ENCODE data around the gene RNLS. TPM values are rescaled to one million over a fixed set of nuclear protein-coding genes. Genes with fewer than 3 reads are reported as not detected.
A peak's percentile ranks its signal among the peaks of the same experiment; 100 is the strongest.

Gene RNLS
- polyA plus RNA-seq, 6 donors from 2014 or later: 4.1 to 7.3 (median 5.0) TPM

GRCh38 chr10:88392222-88392621, 190.9 kb downstream of the RNLS start:
- peak overlapping the region; percentile 40 to 96 (median 88) for H3K27ac Mint-ChIP-seq
- peak overlapping the region in 5 of 8 donors; percentile 25 to 77 (median 53) for H3K4me3 Mint-ChIP-seq
- peak; percentile 93 to 96 for ATAC-seq (ENCODE audit: low read depth in 2 of 2)
- peaks cover 18 to 20% (median 18%) of the 10 kb centered on the region in 3 donors for H3K4me1 Mint-ChIP-seq
- peaks cover 13 to 28% of the 10 kb centered on the region in 2 donors for H3K36me3 Mint-ChIP-seq
- peaks cover 4 to 24% (median 20%) of the 10 kb centered on the region in 7 donors for H3K9me3 Mint-ChIP-seq
- DNase-seq: peak; percentile 52
- H3K27me3 Mint-ChIP-seq: no peaks in the 10 kb centered on the region

- ATAC-seq (ENCODE audit: low read depth in 2 of 2) (no peak), DNase-seq (no peak)
- Mint-ChIP-seq H3K4me1 (peaks cover 20 to 26% (median 22%) of the 10 kb centered on the region in 3 donors), H3K27me3 (no peaks in the 10 kb centered on the region), H3K36me3 (peaks cover 3 to 6% of the 10 kb centered on the region in 2 donors), H3K4me3 (peak overlapping the region in 2 of 8 donors; percentile 20 to 65), H3K27ac (peak overlapping the region in 1 of 6 donors; percentile 32), H3K9me3 (peaks cover under 1 to 7% (median 4%) of the 10 kb centered on the region in 7 donors)
These were observed 193.1 kb downstream of the RNLS start for GRCh38 chr10:88390041-88390440.

- H3K27ac Mint-ChIP-seq: peak overlapping the region in 3 of 6 donors; percentile 43 to 90 (median 82)
- peaks cover 22 to 30% (median 23%) of the 10 kb centered on the region in 3 donors for H3K4me1 Mint-ChIP-seq
- peak overlapping the region in 1 of 8 donors; percentile 3 for H3K4me3 Mint-ChIP-seq
- peaks cover 0 to 5% (median 4%) of the 10 kb centered on the region in 7 donors for H3K9me3 Mint-ChIP-seq
- no peaks in the 10 kb centered on the region for H3K27me3 Mint-ChIP-seq
- peaks cover 3 to 6% of the 10 kb centered on the region in 2 donors for H3K36me3 Mint-ChIP-seq
- DNase-seq (peak; percentile 32), ATAC-seq (ENCODE audit: low read depth in 2 of 2) (no peak)
These were observed 193.7 kb downstream of the RNLS start for GRCh38 chr10:88389456-88389855.

- no peak overlapping the region for H3K4me3 Mint-ChIP-seq
- DNase-seq (no peak), ATAC-seq (ENCODE audit: low read depth in 2 of 2) (no peak)
- peaks cover 3 to 6% of the 10 kb centered on the region in 2 donors for H3K36me3 Mint-ChIP-seq
- H3K27ac Mint-ChIP-seq: no peak overlapping the region
- H3K27me3 Mint-ChIP-seq: no peaks in the 10 kb centered on the region
- H3K4me1 Mint-ChIP-seq: peaks cover 22 to 30% (median 27%) of the 10 kb centered on the region in 3 donors
- peaks cover 0 to under 1% (median 0%) of the 10 kb centered on the region in 7 donors for H3K9me3 Mint-ChIP-seq
These were observed 194.8 kb downstream of the RNLS start for GRCh38 chr10:88388324-88388723.

GRCh38 chr10:88386821-88387773, 196.0 kb downstream of the RNLS start:
- H3K4me3 Mint-ChIP-seq: no peak overlapping the region
- peaks cover 16 to 23% (median 22%) of the 10 kb centered on the region in 3 donors for H3K4me1 Mint-ChIP-seq
- peaks cover 0 to under 1% of the 10 kb centered on the region in 2 donors for H3K36me3 Mint-ChIP-seq
- H3K9me3 Mint-ChIP-seq: peaks cover 0 to 6% (median 0%) of the 10 kb centered on the region in 7 donors
- ATAC-seq (ENCODE audit: low read depth in 2 of 2) (peak; percentile 50 to 56), DNase-seq (peak; percentile 44)
- no peaks in the 10 kb centered on the region for H3K27me3 Mint-ChIP-seq
- H3K27ac Mint-ChIP-seq: no peak overlapping the region

- ATAC-seq (ENCODE audit: low read depth in 2 of 2) (no peak), DNase-seq (no peak)
- H3K9me3 Mint-ChIP-seq: peaks cover 0 to 6% (median 1%) of the 10 kb centered on the region in 7 donors
- peak overlapping the region in 1 of 8 donors; percentile 22 for H3K4me3 Mint-ChIP-seq
- peaks cover 11 to 16% (median 14%) of the 10 kb centered on the region in 3 donors for H3K4me1 Mint-ChIP-seq
- H3K36me3 Mint-ChIP-seq: no peaks in the 10 kb centered on the region
- no peaks in the 10 kb centered on the region for H3K27me3 Mint-ChIP-seq
- no peak overlapping the region for H3K27ac Mint-ChIP-seq
These were observed 196.8 kb downstream of the RNLS start for GRCh38 chr10:88386204-88386788.

GRCh38 chr10:88385601-88386203, 197.4 kb downstream of the RNLS start:
- H3K4me3 Mint-ChIP-seq: peak overlapping the region in 2 of 8 donors; percentile 90 to 93
- peak; percentile 80 for DNase-seq
- H3K4me1 Mint-ChIP-seq: peaks cover 10 to 16% (median 11%) of the 10 kb centered on the region in 3 donors

GRCh38 chr10:88383276-88383675, 199.8 kb downstream of the RNLS start:
- Mint-ChIP-seq H3K27me3 (no peaks in the 10 kb centered on the region), H3K9me3 (peaks cover 0 to 6% (median 1%) of the 10 kb centered on the region in 7 donors), H3K27ac (no peak overlapping the region), H3K4me3 (peak overlapping the region in 1 of 8 donors; percentile 8), H3K4me1 (peaks cover 4 to 12% (median 10%) of the 10 kb centered on the region in 3 donors), H3K36me3 (peaks cover 0 to 3% of the 10 kb centered on the region in 2 donors)
- DNase-seq (no peak), ATAC-seq (ENCODE audit: low read depth in 2 of 2) (no peak)

More at GRCh38 chr10:88385601-88386203, 197.4 kb downstream of the RNLS start:
- Mint-ChIP-seq H3K36me3 (no peaks in the 10 kb centered on the region), H3K27ac (no peak overlapping the region), H3K27me3 (no peaks in the 10 kb centered on the region), H3K9me3 (peaks cover 0 to 6% (median 1%) of the 10 kb centered on the region in 7 donors)
- ATAC-seq (ENCODE audit: low read depth in 2 of 2): peak; percentile 81 to 85

- Mint-ChIP-seq H3K9me3 (peaks cover 0 to 6% (median 1%) of the 10 kb centered on the region in 7 donors), H3K4me3 (no peak overlapping the region), H3K36me3 (peaks cover 0 to 7% of the 10 kb centered on the region in 2 donors), H3K27ac (no peak overlapping the region), H3K27me3 (no peaks in the 10 kb centered on the region), H3K4me1 (peaks cover 4 to 12% (median 10%) of the 10 kb centered on the region in 3 donors)
- DNase-seq (no peak), ATAC-seq (ENCODE audit: low read depth in 2 of 2) (no peak)
These were observed 200.4 kb downstream of the RNLS start for GRCh38 chr10:88382699-88383098.

- no peak for ATAC-seq (ENCODE audit: low read depth in 2 of 2)
- no peak overlapping the region for H3K27ac Mint-ChIP-seq
- H3K36me3 Mint-ChIP-seq: peaks cover 0 to 7% of the 10 kb centered on the region in 2 donors
- peaks cover 6 to 14% (median 13%) of the 10 kb centered on the region in 3 donors for H3K4me1 Mint-ChIP-seq
- no peak overlapping the region for H3K4me3 Mint-ChIP-seq
- H3K9me3 Mint-ChIP-seq: peaks cover 0 to 6% (median 1%) of the 10 kb centered on the region in 7 donors
- H3K27me3 Mint-ChIP-seq: no peaks in the 10 kb centered on the region
- DNase-seq: no peak
These were observed 203.5 kb downstream of the RNLS start for GRCh38 chr10:88379575-88379974.

GRCh38 chr10:88377510-88377909, 205.6 kb downstream of the RNLS start:
- Mint-ChIP-seq H3K36me3 (peaks cover 0 to 7% of the 10 kb centered on the region in 2 donors), H3K4me1 (peaks cover 4 to 14% (median 6%) of the 10 kb centered on the region in 3 donors), H3K27ac (no peak overlapping the region), H3K4me3 (no peak overlapping the region), H3K27me3 (no peaks in the 10 kb centered on the region), H3K9me3 (peaks cover 0 to 2% (median 0%) of the 10 kb centered on the region in 7 donors)
- DNase-seq (no peak), ATAC-seq (ENCODE audit: low read depth in 2 of 2) (no peak)

- no peak overlapping the region for H3K4me3 Mint-ChIP-seq
- ATAC-seq (ENCODE audit: low read depth in 2 of 2): no peak
- H3K27ac Mint-ChIP-seq: peak overlapping the region in 1 of 6 donors; percentile 24
- no peak for DNase-seq
- peaks cover 4 to 14% (median 6%) of the 10 kb centered on the region in 3 donors for H3K4me1 Mint-ChIP-seq
- peaks cover 0 to 7% of the 10 kb centered on the region in 2 donors for H3K36me3 Mint-ChIP-seq
- no peaks in the 10 kb centered on the region for H3K27me3 Mint-ChIP-seq
- H3K9me3 Mint-ChIP-seq: no peaks in the 10 kb centered on the region
These were observed 208.5 kb downstream of the RNLS start for GRCh38 chr10:88374392-88375175.
